Activated T-cell treated with anti-CD3 and anti-CD28 coated beads for 4 hours (primary cell): ENCODE data around the gene CLOCK.

Source experiments
- DNase-seq: peaks from one replicate; pipeline ENCODE4 v3.0.0-alpha.2; 2020

CLOCK gene

GRCh38 chr4:55540271-55540670, 6.4 kb downstream of the CLOCK start:
- DNase-seq: no peak

GRCh38 chr4:55539658-55540057, 7.1 kb downstream of the CLOCK start:
- no peak for DNase-seq

DNA sequence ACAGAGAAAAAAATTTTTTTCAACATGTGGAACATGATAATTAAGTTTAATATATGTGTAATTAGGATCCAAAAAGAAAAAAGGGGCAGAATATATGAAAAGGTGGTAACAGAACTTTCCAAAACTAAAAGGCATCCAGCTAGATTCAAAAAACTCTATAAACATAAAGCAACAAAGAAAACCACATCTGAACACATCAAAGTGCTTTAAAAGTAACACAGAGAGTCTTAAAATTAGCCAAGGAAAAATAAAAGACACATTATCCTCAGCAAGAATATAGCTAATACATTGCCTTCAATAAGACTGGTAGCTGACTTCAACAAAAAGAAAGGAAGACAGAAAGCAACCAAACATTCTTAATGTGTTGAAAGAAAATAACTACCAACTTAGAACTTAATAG, 8.2 kb downstream of the CLOCK start:
- DNase-seq: no peak

DNA sequence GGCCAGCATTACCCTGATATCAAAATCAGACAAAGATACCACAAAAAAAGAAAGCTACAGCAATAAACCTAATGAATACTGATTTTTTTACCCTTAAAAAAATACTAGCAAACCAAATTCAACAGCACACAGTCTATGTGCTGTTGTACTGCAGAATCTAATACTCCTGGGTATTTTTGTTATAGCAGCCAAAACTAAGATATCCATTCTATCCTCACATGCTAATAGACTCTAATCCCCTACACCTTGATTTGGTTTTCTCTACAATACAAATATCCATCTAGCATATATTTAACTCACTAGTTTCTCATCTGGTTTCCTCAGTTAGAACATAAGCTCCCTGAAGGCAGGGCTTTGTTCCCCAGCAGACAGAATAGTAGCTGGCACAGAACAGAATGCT, 12.4 kb downstream of the CLOCK start:
- no peak for DNase-seq

DNA sequence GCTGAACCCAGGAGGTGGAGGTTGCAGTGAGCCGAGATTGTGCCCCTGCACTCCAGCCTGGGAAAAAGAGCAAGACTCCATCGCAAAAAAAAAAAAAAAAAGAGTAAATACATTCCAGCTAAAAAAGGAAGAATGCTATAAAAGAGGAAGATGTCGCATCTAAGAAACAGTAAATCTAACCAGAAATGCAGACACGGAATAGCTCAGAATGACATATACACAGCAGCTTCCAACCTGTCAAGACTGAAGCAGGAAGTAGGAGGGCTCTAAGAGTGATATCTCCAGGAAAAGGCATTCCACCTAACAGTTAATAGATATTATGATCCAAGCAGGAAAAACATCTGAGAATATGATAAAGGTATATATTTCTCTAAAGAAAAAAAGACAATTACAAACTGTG, 16.0 kb downstream of the CLOCK start:
- no peak for DNase-seq

DNA sequence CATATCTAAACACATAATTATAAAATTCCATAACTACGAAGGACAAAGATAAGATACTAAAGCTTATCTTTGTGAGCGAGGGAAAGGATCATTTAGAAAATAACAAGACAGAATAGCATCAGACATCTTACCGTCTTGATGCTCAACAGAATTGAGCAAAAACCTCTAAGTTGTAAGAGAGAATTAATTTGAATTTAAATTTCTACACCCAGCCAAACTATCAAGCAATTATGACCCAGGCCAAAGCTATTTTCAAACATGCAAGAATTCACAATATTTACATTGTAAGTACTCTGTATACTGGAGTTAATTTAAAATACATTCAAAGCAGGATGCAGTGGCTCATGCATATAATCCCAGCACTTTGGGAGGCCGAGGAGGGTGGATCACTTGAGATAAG, 16.5 kb downstream of the CLOCK start:
- DNase-seq: no peak

- no peak for DNase-seq
Measured at GRCh38 chr4:55528491-55528890, 18.2 kb downstream of the CLOCK start.

GRCh38 chr4:55524844-55525571, 21.7 kb downstream of the CLOCK start:
- DNase-seq: no peak

GRCh38 chr4:55518442-55518841, 28.3 kb downstream of the CLOCK start:
- no peak for DNase-seq

- no peak for DNase-seq
Measured at GRCh38 chr4:55517526-55518229, 29.0 kb downstream of the CLOCK start.

DNA sequence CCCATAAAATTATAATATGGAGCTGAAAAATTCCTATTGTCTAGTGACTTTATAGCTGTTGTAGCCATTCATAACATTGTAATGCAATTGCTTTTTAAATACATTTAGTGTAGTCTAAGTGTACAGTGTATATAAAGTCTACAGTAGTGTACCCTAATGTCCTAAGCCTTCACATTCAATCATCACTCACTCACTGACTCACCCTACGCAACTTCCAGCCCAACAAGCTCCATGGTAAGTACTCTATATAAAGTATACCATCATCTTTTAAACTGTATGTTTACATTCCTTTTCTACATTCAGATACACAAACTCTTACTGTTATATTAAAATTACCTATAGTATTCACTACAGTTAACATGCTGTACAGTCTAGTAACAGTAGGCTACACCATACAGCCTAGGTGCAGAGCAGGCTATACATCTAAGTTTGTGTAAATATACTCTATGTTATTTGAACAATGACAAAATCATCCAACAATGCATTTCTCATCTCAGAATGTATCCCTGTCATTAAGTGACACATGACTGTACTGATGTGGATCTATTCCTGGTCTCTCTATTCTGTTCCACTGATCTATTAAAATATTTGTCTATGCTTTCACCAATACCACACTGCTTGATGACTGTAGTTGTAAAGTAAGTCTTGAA, 33.7 kb downstream of the CLOCK start:
- no peak for DNase-seq

DNA sequence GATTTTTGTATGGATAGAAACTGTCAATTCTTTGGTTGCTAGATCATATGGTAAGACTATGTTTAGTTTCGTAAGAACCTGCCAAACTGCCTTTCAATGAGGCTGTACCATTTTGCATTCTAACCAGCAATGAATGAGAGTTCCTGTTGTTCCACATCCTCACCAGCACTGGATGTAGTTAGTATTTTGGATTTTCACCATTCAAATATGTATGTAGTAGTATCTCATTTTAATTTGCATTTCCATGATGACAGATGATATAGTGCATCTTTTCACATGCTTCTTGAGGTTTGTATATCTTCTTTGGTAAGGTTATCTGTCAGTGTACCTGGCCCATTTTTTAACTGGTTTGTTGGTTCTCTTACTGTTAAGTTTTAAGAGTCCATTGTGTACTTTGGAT, 34.6 kb downstream of the CLOCK start:
- no peak for DNase-seq

- DNase-seq: no peak
Measured at GRCh38 chr4:55510685-55511084, 36.0 kb downstream of the CLOCK start.

DNA sequence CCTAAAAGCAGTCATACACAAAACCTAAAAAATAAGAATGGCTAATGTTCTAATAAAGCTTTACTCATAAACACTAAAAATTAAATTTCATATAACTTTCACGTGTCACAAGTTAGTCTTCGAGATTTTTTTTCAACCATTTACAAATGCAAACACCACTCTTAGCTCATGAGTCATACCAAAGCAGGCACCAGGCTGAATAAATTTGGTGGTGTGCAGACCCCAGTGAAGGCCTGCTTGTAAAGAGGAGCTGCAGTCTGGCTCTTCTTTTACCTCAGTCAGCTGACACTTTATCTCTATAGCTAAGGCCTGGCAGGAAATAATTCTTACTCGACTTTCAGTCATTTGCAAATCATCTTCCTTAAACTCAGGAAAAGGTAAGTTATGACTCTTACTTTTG, 37.4 kb downstream of the CLOCK start:
- DNase-seq: no peak

- DNase-seq: no peak
Measured at GRCh38 chr4:55507612-55508011, 39.1 kb downstream of the CLOCK start.

DNA sequence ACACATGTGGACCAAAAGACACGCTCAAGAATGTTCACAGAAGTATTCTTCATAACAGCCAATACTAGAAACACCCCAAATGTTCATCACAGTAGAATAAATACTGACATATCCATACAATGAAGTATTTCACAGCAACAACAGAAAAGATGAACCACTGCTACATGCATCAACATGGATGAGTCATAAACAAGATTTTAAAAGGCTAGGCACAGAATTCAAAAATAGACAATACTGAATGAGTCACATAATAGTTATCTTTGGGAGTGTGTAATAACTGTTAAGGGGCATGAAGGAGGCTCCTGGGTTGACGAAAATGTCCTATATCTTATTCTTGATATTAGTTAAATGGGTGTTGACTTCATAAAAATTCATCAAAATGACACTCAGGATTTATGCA, 43.5 kb downstream of the CLOCK start:
- DNase-seq: no peak

GRCh38 chr4:55500072-55500471, 46.6 kb downstream of the CLOCK start:
- no peak for DNase-seq

DNA sequence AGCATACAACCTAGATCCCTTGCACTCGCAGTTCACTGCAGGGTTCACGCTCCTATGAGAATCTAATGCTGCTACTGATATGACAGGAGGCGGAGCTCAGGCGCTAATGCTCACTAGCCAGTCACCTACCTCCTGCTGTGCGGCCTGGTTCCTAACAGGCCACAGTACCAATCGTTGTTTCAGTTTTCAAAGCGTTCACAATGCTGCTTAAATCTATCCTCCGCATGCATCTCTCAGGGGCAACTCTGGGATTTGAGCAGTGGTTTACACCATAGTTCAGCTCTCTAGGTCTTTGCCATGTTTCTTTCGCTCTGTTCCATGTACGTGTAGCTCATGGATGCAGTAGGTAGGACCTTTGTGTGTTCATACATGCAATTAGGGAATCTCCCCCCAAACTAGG, 47.2 kb downstream of the CLOCK start:
- no peak for DNase-seq

DNA sequence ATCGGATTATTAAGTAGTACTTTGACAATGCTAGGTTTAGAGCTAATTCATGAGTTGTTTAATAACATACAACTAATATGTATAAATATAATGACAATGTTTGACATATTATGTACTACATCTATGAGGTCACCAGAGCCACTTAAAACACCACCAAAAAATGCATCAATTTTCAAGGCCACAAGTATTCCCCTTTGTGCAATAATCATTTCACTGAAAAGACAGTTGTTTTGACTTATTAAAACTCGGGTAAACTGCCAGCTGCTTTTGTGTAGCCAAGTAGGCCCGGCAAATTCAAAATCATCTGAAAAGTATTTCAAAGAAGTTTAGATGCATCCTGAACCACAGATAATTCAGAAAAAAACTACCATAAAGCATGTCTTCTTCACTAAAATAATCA, 48.7 kb downstream of the CLOCK start:
- DNase-seq: no peak

DNA sequence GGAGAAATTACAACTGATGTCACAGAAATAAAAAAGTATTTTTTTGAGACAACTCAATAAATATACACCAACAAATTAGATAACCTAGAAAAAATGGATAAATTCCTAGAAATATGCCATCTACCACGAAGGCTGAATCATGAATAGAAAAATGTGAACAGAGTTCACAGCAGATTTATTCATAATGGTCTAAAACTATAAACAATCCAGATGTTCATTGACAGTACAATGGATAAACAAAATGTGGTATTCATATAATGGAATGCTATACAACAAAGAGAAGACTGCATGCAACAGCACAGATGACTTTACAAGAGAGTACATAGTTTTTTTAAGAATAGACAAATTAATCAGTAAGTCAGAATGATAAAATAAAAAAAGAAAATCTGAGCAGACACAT, 55.2 kb downstream of the CLOCK start:
- DNase-seq: no peak

DNA sequence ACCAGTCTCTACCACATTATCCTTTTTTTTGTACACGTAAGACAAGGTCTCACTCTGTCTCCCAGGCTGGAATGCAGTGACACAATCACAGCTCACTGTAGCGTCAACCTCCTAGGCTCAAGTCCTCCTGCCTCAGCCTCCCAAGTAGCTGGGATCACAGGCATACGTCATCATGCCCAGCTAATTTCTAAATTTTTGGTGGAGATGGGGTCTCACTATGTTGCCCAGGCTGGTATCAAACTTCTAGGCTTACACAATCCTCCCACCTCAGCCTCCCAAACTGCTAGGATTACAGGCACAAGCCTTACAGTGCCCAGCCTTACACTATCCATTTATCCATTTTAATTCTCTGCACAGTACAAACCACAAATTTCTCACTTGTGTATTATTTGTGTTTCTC, 58.0 kb downstream of the CLOCK start:
- DNase-seq: no peak

- no peak for DNase-seq
Measured at GRCh38 chr4:55485821-55486220, 60.9 kb downstream of the CLOCK start.

DNA sequence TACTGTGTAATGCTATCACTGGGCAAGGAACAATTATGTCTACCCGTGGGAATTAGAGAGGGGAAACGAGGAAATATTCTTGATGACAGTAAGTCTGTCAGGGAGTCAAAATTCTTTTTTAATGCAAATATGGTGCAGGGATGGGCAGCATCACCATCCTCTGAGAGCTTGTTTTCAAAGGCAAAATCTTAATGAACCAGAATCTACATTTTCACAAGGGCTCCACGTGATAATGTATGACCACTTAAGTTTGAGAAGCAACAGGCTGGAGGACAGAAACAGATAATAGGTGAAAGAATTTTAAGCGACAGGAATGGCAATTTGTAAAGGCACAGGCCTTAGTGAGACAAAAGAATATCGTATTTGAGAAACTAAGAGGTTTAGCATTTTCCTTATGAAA, 63.4 kb downstream of the CLOCK start:
- DNase-seq: no peak
